ENCODE measurements around the gene ATP2C1. TPM values are rescaled to one million over a fixed set of nuclear protein-coding genes. Genes with fewer than 3 reads are reported as not detected.

The ATP2C1 gene
- total and polyA plus RNA-seq, 12 donors = 27.5 to 78.8 (median 58.4) TPM

- Histone ChIP-seq H3K27ac (no peak overlapping the region), H3K27me3 (no peaks in the 10 kb centered on the region), H3K4me1 (peaks cover 0 to 10% (median 0%) of the 10 kb centered on the region in 9 donors), H3K9me3 (peaks cover 0 to 5% (median 0%) of the 10 kb centered on the region in 11 donors), H3K36me3 (no peaks in the 10 kb centered on the region), H3K4me3 (no peak overlapping the region)
- DNase-seq (no peak), ATAC-seq (no peak)
- intact Hi-C loops (cut with DNase I) = no loop called here
- no peak for TF ChIP-seq CTCF (IDR thresholded peaks at IDR 0.05)
- WGBS, 2 donors = 48 to 61% methylated on average over 1 of the region's 1 CpG
These were observed 4.4 kb upstream of the ATP2C1 start for GRCh38 chr3:130889416-130889946.

GRCh38 chr3:130892759-130893375 lies 1.0 kb upstream of the ATP2C1 start:
- H3K36me3 ChIP-seq = no peaks in the 10 kb centered on the region
- DNase-seq (peak in 1 of 2 donors; percentile 84), ATAC-seq (peak; percentile 49 to 91 (median 78))
- TF ChIP-seq CTCF (IDR thresholded peaks at IDR 0.05) = peak; percentile 70 to 93 (median 83)
- peaks cover 0 to 41% (median 21%) of the 10 kb centered on the region in 9 donors for H3K4me1 ChIP-seq
- 1% methylated on average over 14 of the region's 14 CpGs for WGBS, 2 donors
- H3K27ac ChIP-seq = peak overlapping the region; percentile 89 to 99 (median 97)
- peak overlapping the region; percentile 56 to 92 (median 81) for H3K4me3 ChIP-seq
- no peaks in the 10 kb centered on the region for H3K27me3 ChIP-seq
- intact Hi-C loops (cut with DNase I) = loop anchor here (1.0 to 10.0 kb wide), 7 partner anchors 130 to 618 kb away; no protein-coding TSS in a partner anchor
- H3K9me3 ChIP-seq = no peaks in the 10 kb centered on the region

GRCh38 chr3:130894130-130894985 lies 474 bp downstream of the ATP2C1 start:
- Histone ChIP-seq H3K36me3 (no peaks in the 10 kb centered on the region), H3K4me1 (peaks cover 0 to 45% (median 21%) of the 10 kb centered on the region in 9 donors), H3K27ac (peak overlapping the region; percentile 89 to 99 (median 97)), H3K9me3 (no peaks in the 10 kb centered on the region), H3K27me3 (no peaks in the 10 kb centered on the region), H3K4me3 (peak overlapping the region; percentile 56 to 92 (median 81))
- intact Hi-C loops (cut with DNase I) = loop anchor here in 4 of 10 donors (5.0 to 10.0 kb wide), 3 partner anchors 132 to 620 kb away; no protein-coding TSS in a partner anchor
- peak; percentile 1 to 58 (median 8) for ATAC-seq
- TF ChIP-seq CTCF (IDR thresholded peaks at IDR 0.05) = peak in 1 of 9 donors; percentile 20
- WGBS, 2 donors = 0 to 1% methylated on average over 43 to 52 of the region's 52 CpGs
- peak; percentile 34 to 43 for DNase-seq

- no peak for TF ChIP-seq CTCF (IDR thresholded peaks at IDR 0.05)
- no peaks in the 10 kb centered on the region for H3K36me3 ChIP-seq
- H3K9me3 ChIP-seq = no peaks in the 10 kb centered on the region
- no peaks in the 10 kb centered on the region for H3K27me3 ChIP-seq
- peaks cover 0 to 45% (median 21%) of the 10 kb centered on the region in 9 donors for H3K4me1 ChIP-seq
- ATAC-seq (no peak), DNase-seq (no peak)
- intact Hi-C loops (cut with DNase I) = loop anchor here in 4 of 10 donors (5.0 to 10.0 kb wide), 3 partner anchors 133 to 620 kb away; no protein-coding TSS in a partner anchor
- peak overlapping the region; percentile 56 to 92 (median 81) for H3K4me3 ChIP-seq
- WGBS, 2 donors = 4 to 7% methylated on average over 4 of the region's 4 CpGs
- H3K27ac ChIP-seq = peak overlapping the region in 6 of 10 donors; percentile 94 to 99 (median 97)
These were observed 1.0 kb downstream of the ATP2C1 start for GRCh38 chr3:130894986-130895280.
